Right atrium auricular region (tissue), 2 donors: ENCODE results near the gene TUBE1. TPM values are rescaled to one million over a fixed set of nuclear protein-coding genes. Genes with fewer than 3 reads are reported as not detected.

Experiments
- DNase-seq: peaks from one replicate; pipeline ENCODE4 v3.0.0-alpha.2; 2019; ENCODE audit warnings: low spot score
- H3K27ac ChIP-seq, 2 donors: fragments of 200-600 bp; sonication (generic); 1 replicate in 1 of 2; 2 replicates in 1 of 2; pipeline ENCODE4 v1.5.1; 2016 to 2019
- H3K27me3 ChIP-seq, 2 donors: fragments of 200-600 bp; sonication (generic); one replicate each; pipeline versions ENCODE4 v1.5.1 to v1.6.0; 2017 to 2019
- H3K36me3 ChIP-seq: fragments of 200-600 bp; sonication (generic); one replicate; pipeline ENCODE4 v1.5.1; 2016
- H3K4me1 ChIP-seq, 2 donors: fragments of 200-600 bp; sonication (generic); one replicate each; pipeline versions ENCODE4 v1.5.1 to v1.6.0; 2017 to 2019
- H3K4me3 ChIP-seq, 2 donors: fragments of 200-600 bp; sonication (generic); 1 replicate in 1 of 2; 2 replicates in 1 of 2; pipeline ENCODE4 v1.5.1; 2017 to 2019; ENCODE audit warnings: mild to moderate bottlenecking in 1 of 2, moderate library complexity in 1 of 2
- H3K9me3 ChIP-seq, 2 donors: fragments of 200-600 bp; sonication (generic); one replicate each; pipeline ENCODE4 v1.5.1; 2019
- CTCF ChIP-seq, 2 donors: fragments of 200-600 bp; sonication (generic); IDR thresholded peaks; one replicate each; pipeline ENCODE4 v1.5.1; 2019; ENCODE audit warnings: antibody characterized with exemption in 2 of 2
- total RNA-seq, 2 donors: library from RNA; depleted of rRNA; stranded (reverse); fragments of >200 nt; gene quantifications; one replicate each; pipeline ENCODE4 v1.1.0, GENCODE V29; 2016

The TUBE1 gene
- total RNA-seq, 2 donors from 2014 or later = 19.0 to 32.3 TPM

GRCh38 chr6:112118034-112118433 is 30.8 kb upstream of the TUBE1 start:
- Histone ChIP-seq H3K4me1 (peaks cover 0 to 8% of the 10 kb centered on the region in 2 donors), H3K36me3 (peaks cover 65% of the 10 kb centered on the region), H3K4me3 (no peak overlapping the region), H3K27me3 (no peaks in the 10 kb centered on the region), H3K27ac (no peak overlapping the region), H3K9me3 (no peaks in the 10 kb centered on the region)
- DNase-seq = no peak
- no peak for TF ChIP-seq CTCF (IDR thresholded peaks at IDR 0.05)

GRCh38 chr6:112117554-112117953 is 30.3 kb upstream of the TUBE1 start:
- peaks cover 0 to 11% of the 10 kb centered on the region in 2 donors for H3K4me1 ChIP-seq
- no peak overlapping the region for H3K4me3 ChIP-seq
- no peaks in the 10 kb centered on the region for H3K9me3 ChIP-seq
- H3K27me3 ChIP-seq = no peaks in the 10 kb centered on the region
- no peak for DNase-seq
- no peak overlapping the region for H3K27ac ChIP-seq
- TF ChIP-seq CTCF (IDR thresholded peaks at IDR 0.05) = no peak
- H3K36me3 ChIP-seq = peaks cover 65% of the 10 kb centered on the region

- Histone ChIP-seq H3K27me3 (no peaks in the 10 kb centered on the region), H3K4me3 (no peak overlapping the region), H3K4me1 (peaks cover 0 to 11% of the 10 kb centered on the region in 2 donors), H3K27ac (no peak overlapping the region), H3K9me3 (no peaks in the 10 kb centered on the region), H3K36me3 (peaks cover 60% of the 10 kb centered on the region)
- TF ChIP-seq CTCF (IDR thresholded peaks at IDR 0.05) = no peak
- no peak for DNase-seq
Observed at GRCh38 chr6:112116221-112116620, 28.9 kb upstream of the TUBE1 start.

- TF ChIP-seq CTCF (IDR thresholded peaks at IDR 0.05) = no peak
- Histone ChIP-seq H3K27me3 (no peaks in the 10 kb centered on the region), H3K27ac (no peak overlapping the region), H3K9me3 (no peaks in the 10 kb centered on the region), H3K36me3 (peaks cover 54% of the 10 kb centered on the region), H3K4me1 (peaks cover 0 to 11% of the 10 kb centered on the region in 2 donors), H3K4me3 (no peak overlapping the region)
- DNase-seq = no peak
Observed at GRCh38 chr6:112114577-112115223, 27.4 kb upstream of the TUBE1 start.

- H3K27ac ChIP-seq = no peak overlapping the region
- H3K36me3 ChIP-seq = peaks cover 53% of the 10 kb centered on the region
- DNase-seq = no peak
- no peaks in the 10 kb centered on the region for H3K27me3 ChIP-seq
- H3K9me3 ChIP-seq = no peaks in the 10 kb centered on the region
- H3K4me3 ChIP-seq = no peak overlapping the region
- peaks cover 0 to 11% of the 10 kb centered on the region in 2 donors for H3K4me1 ChIP-seq
- TF ChIP-seq CTCF (IDR thresholded peaks at IDR 0.05) = no peak
Observed at GRCh38 chr6:112113918-112114317, 26.6 kb upstream of the TUBE1 start.

GRCh38 chr6:112113431-112113830 is 26.1 kb upstream of the TUBE1 start:
- no peak overlapping the region for H3K27ac ChIP-seq
- H3K4me3 ChIP-seq = no peak overlapping the region
- H3K9me3 ChIP-seq = no peaks in the 10 kb centered on the region
- no peaks in the 10 kb centered on the region for H3K27me3 ChIP-seq
- peaks cover 52% of the 10 kb centered on the region for H3K36me3 ChIP-seq
- DNase-seq = no peak
- TF ChIP-seq CTCF (IDR thresholded peaks at IDR 0.05) = no peak
- H3K4me1 ChIP-seq = peaks cover 0 to 11% of the 10 kb centered on the region in 2 donors
